WI38 (cell line): ENCODE data around the gene SERINC2.

Experiments
- H3K4me3 ChIP-seq: 2 replicates; pipeline ENCODE4 v1.5.1; 2011; ENCODE audit warnings: low read depth, mild to moderate bottlenecking, control low read depth, low read length
- CTCF ChIP-seq: IDR thresholded peaks from 2 replicates; pipeline ENCODE4 v1.5.1; 2012; ENCODE audit warnings: low read depth, mild to moderate bottlenecking, control low read depth, low read length

Gene SERINC2

GRCh38 chr1:31441970-31442647 lies 29.1 kb downstream of the SERINC2 start:
- H3K4me3 ChIP-seq, result no peak overlapping the region
- TF ChIP-seq CTCF, result no peak

GRCh38 chr1:31442648-31442994 lies 29.6 kb downstream of the SERINC2 start:
- no peak for TF ChIP-seq CTCF
- H3K4me3 ChIP-seq, result no peak overlapping the region

- no peak for TF ChIP-seq CTCF
- H3K4me3 ChIP-seq, result no peak overlapping the region
Measured at GRCh38 chr1:31443673-31444072, 30.7 kb downstream of the SERINC2 start.

GRCh38 chr1:31444725-31445448 lies 31.9 kb downstream of the SERINC2 start:
- TF ChIP-seq CTCF, result no peak
- H3K4me3 ChIP-seq, result no peak overlapping the region

GRCh38 chr1:31445951-31446350 lies 32.9 kb downstream of the SERINC2 start:
- TF ChIP-seq CTCF, result no peak
- H3K4me3 ChIP-seq, result no peak overlapping the region

- TF ChIP-seq CTCF, result no peak
Measured at GRCh38 chr1:31447210-31447609, 34.2 kb downstream of the SERINC2 start.

GRCh38 chr1:31453384-31454079 lies 40.5 kb downstream of the SERINC2 start:
- no peak overlapping the region for H3K4me3 ChIP-seq
- TF ChIP-seq CTCF, result no peak

More at GRCh38 chr1:31447210-31447609, 34.2 kb downstream of the SERINC2 start:
- H3K4me3 ChIP-seq, result no peak overlapping the region
